ENCODE measurements around the gene PPM1H.
"Not testable (repeated sequence)": the region's sequence is repeated elsewhere in the genome, so short reads cannot be mapped to it uniquely, and the experiment has no call there.

PPM1H gene

DNA sequence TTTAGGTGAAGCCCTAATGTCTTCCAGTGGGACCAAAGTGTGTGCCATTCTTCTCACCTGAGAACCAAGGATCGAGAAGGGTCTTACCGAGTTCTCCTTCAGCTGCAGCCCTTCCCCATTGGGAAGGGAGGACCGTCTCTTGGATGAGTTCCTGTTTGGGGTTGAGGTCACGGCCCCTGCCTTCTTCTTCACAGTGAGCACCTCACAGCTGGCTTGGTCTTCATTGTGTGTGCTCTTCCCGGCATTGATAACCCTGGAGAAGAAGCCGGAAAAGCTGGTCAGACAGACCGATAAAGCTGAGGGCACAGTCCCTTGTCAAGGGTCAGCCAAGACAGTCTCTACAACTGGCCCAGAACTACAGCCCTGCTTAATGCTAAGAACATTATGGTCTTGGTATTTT is 102.9 kb downstream of the PPM1H start:
- DNase-seq = no peak

DNA sequence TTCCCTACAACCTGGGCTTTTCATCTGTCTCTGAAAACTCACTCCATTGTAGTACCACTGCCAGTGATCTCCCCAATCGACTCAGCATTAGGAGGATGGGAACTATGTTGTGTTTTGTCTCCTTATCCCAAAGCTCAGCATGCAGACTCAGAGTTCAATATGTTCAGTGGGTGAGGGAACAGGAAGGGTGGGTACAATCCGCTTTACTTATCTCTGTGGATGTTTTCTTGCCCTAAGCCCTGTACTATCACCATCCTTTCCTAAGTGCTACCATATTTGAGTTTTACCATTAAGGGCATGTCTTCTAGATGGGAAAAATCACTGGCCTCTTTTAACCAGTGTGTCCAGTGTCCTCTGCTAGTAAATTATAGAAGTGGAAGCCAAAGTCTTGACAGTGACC is 107.1 kb downstream of the PPM1H start:
- DNase-seq = no peak

DNA sequence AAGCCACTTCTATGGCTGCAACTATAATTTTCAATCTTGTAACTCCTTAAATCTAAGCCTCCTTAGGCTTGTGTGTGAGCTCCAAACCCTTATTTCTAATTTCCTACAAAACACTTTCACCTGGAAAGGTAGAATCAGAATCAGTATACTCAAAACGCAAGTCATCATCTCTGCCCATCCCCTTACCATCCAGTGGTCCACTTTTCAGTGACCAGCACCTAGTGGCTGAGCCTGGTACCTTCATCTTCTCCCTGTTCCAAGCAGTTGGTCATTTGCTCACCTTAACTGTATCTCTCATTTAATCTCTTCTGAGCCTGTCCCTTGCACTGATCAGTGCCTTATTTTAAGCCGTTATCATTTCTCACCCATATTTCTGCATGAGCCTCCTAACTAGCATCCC is 107.9 kb downstream of the PPM1H start:
- no peak for DNase-seq

DNA sequence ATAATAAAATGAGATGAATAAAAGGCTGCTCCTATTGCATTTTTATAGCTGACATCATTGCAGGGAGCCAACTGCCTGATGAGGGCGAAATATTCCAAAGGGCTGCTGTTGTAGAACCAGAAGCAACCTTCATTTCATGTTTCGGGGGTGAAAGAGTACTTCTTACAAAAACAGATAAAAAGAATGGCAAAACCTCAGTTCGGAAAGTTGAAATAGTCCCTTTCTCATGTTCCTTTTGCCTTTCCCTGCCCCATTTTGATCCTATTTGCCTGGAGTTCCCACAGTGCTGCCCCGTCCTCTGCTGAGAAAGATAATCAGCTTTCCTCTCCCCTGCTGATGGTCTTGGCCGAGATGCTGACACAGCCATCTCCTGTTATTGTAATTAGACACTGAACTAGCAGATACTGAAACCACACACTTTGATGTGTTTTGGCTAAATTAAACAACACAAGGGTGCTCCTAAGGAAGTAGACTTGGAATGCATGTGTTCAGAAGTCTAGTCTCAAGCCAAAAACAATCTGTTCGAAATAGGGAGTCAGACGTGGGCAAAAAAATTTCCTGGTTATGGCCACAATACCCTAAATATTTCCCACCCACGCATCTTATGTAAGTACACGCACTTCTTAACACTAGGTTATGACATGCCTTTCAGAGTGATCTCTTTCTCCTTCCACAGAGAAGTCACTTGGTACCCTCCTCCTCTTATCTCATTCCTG is 117.2 kb downstream of the PPM1H start:
- no peak for DNase-seq

DNA sequence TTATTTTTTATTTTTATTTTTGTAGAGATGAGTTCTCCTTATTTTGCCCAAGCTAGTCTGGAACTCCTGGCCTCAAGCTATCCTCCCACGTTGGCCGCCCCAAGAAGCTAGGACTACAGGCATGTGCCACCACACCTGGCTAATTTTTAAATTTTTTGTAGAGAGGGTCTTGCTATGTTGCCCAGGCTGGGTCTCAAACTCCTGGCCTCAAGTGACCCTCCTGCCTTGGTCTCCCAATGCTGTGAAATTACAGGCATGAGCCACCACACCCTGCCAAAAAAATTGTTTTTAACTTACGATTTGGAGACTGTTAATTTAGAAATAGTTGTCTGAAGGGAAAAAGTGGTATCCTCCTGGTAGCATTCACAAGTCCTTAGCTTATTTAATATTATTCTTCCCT is 120.7 kb downstream of the PPM1H start:
- no peak for DNase-seq

DNA sequence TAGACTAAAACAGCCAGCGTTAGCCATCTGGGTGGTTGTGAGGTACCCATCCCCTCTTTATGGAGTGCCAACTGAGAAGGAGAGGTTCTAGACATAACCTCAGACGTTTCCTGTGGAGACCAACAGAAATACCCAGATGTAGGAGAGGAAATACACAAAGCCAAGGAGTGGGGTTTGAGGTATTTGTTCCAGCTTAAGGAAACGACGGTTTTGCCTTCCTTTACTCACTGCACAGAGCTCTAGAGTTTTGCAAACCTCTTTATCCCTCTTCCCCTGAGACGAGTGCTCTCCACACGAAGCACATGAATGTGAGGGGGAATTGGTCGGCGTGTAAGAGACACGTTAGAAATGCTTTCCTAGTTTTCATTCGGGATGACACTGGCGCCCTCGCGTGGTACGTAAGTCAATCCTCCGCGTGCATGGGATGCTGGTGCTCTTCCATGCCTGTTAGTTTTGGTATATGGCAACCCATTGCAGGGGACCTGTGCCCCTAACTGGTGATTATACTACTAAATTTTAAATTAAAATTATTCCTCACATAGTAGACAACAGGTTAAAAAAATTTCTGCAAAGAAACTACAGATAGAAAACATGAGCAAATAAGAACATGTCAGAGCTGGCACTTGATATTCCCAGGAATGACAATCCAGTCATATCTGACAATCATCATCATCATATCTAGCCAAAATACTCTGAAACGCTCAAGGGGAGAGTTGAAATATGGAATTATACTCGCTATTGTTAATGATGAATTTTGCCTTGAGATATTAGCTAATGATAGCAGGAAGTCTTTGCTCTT is 121.7 kb downstream of the PPM1H start:
- DNase-seq = peak; percentile 20 to 24

DNA sequence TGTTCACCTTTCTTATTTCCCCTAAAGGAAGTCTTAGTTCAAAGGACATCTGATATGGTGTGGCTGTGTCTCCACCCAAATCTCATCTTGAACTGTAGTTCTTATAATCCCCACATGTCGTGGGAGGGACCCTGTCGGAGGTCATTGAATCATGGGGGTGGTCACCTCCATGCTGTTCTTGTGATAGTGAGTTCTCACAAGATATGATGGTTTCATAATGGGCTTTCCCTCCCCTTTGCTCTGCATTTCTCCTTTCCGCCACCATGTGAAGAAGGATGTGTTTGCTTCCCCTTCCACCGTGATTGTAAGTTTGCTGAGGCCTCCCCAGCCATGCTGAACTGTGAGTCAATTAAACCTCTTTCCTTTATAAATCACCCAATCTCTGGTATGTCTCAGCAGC is 123.5 kb downstream of the PPM1H start:
- not testable (repeated sequence) for DNase-seq

DNA sequence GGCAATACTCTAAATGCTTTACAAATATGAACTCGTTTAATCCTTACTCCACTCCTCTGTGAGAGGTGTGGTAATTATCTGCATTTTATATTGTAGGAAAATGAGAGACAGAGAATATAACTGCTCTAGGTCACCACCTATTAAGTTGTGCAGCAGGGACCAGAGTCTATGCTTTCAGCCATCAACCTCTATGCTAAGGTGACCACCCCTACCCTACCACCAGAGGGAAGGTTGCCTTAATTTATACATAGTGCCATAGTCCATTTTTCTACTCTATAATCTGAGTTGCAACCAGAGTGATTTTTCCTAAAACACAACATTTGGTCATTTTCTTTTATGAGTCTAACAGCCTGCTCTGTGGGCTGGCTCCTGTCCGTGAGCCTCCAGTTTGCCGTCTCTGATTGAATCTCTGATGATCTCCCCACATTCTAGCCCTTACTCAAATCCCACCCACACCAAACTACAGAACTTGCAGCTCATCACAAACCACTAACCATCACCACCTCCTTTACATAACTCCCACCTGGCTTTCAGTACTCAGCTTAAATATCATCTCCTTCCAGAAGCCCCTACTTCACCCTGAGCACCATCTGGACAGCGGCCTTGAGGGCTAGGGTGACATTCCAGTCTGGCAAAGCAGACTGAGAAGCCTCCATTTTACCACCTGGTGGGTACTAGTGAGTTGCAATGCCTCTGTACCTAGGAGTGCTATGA is 126.6 kb downstream of the PPM1H start:
- DNase-seq = no peak

DNA sequence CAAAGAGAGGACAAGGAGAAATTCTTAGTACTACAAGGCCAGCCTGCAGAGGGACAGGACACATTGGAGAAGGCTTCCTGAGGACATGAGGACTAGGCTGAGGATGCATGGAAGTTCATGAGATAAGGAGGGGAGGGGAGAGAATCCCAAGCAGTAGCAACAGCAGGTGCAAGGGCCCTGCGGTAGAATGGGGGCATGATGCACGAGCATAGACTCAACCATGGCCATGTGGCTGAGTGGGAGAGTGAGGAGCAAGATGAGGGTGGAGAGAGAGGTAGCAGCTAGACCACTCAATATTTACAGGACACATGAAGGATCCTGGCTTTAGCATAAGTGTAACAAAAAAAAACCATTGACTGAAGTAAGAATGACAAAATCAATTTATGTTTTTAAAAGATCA is 128.1 kb downstream of the PPM1H start:
- no peak for DNase-seq

DNA sequence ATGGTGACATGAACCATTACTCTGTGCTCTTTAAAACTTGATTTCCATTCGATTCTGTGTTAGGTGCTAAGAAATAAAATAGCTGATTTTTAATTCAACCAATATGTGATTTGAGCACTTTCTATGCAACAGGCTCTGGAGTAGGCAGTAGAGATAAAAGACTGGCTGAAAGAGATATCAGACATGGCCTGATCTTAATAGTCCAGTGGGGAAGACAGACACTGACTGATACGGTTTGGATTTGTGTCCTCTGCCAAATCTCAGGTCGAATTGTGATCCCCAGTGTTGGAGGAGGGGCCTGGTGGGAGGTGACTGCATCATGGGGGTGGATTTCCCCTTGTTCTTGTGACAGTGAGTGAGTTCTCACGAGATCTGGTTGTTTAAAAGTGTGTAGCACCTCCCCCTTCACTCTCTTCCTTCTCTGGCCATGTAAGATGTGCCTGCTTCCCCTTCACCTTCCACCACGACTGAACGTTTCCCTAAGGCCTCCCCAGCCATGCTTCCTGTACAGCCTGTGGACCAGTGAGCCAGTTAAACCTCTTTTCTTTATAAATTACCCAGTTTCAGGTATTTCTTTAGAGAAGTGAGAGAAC is 128.6 kb downstream of the PPM1H start:
- no peak for DNase-seq

DNA sequence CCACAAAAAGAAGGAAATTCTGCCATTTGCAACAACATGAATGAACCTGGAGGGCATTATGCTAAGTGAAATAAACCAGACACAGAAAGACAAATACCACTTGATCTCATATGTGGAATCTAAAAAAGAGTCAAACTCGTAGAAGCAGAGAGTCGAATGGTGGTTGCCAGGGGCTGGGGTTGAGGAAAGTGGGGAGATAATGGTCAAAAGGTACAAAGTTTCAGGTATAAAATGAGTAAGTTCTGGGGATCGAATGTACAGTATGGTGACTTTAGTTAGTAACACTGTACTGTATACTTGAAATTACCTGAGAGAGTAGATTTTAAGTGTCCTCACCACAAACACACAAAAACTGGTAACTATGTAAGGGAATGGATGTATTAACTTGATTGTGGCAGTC is 129.4 kb downstream of the PPM1H start:
- DNase-seq = no peak

DNA sequence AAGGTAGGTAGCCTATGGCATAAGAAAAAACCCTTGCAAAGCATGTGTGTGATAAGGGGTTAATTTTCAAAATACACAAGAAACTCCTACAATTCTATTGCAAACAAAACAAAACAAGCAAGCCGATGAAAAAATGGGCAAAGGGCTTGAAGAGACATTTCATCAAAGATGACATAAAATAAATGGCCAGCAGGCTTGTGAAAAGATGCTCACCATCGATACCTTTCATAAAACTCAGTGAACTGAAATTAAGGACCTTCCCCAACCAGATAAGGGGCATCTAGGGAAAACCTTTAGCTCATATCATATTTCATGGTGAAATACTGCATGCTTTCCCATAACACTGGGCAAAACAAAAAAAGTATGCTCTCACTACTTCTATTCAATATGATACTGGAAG is 131.2 kb downstream of the PPM1H start:
- no peak for DNase-seq

DNA sequence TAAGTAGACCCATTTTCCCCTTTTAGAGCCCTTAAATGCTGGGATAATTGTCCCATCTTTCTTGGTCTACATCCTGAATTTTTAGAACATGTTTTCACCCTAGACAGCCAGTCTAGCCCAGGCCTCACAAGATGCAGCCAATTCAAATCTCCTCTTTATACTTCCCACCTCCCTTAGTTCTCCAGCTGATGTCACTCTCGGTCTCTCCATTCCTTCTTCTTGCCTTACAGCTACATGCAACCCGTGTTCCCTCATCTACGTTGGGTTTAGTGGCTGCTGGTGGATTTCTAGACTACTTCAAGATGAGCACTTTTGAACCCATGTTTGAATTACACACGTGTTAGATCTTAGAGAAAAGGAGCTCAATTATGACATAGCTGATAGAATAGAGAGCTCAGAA is 132.0 kb downstream of the PPM1H start:
- DNase-seq = no peak

DNA sequence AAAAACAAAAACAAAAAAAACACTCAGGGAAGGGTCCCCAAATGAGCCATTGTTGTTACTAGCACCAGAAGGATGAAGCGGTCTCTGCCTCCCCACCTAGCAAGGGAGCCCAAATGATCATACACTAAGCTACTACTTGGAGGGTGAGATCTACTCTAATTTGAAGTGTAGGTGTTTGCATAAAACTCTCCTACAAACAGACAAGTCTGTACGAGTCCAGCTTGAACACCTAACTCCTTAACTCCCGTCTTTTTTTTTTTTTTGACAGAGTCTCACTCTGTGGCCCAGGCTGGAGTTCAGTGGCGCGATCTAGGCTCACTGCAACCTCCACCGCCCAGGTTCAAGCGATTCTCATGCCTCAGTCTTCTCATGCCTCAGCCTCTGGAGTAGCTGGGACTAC is 132.6 kb downstream of the PPM1H start:
- DNase-seq = no peak

DNA sequence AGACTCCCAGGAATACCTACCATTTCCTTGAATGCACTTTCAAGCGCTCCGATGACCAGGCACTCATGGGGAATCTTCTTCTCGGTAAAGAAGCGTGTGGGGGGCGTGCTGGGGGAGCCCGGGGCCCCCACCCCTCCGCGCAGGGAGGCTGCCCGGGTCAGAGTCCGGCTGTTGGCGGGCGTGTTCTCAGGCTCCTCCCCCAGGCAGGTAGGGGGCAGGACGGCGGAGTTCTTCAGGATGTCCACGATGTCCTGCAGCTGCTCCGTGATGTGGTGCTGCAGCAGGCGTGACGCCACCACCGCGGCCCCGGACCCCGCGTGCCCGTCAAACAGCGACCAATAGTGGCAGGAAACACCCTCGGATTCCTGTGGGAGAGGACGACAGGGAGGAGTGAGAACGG is 133.2 kb downstream of the PPM1H start:
- DNase-seq = no peak

DNA sequence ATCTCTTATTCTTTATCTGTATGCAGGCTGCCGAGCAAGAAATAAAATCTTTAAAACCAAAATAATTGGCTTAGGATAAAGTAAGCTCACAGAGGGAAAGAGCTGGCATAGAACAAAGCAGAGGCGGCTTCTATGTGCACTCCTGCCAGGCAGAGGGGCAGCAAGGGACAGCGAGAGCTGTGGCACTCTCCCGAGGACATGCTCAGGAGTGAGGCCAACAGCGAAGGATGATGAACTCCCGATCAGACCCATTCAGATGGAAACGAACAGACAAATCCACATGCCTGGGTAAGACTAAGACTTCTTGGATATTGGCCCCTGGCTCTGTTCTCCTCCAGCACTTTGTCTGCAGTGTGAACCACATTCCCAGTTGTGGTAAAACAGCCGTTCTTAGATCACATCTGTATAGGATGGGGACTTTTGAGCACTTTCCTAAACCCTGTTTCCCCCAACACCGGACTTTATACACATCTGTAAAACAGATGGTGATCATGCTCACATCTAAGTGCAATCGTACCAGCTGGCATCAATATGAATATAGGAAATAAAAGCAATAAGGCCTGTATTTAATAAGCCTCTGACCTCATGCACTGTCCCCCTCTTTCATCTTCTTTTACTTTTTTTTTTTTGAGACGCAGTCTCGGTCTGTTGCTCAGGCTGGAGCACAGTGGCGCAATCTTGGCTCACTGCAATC is 134.1 kb downstream of the PPM1H start:
- no peak for DNase-seq

DNA sequence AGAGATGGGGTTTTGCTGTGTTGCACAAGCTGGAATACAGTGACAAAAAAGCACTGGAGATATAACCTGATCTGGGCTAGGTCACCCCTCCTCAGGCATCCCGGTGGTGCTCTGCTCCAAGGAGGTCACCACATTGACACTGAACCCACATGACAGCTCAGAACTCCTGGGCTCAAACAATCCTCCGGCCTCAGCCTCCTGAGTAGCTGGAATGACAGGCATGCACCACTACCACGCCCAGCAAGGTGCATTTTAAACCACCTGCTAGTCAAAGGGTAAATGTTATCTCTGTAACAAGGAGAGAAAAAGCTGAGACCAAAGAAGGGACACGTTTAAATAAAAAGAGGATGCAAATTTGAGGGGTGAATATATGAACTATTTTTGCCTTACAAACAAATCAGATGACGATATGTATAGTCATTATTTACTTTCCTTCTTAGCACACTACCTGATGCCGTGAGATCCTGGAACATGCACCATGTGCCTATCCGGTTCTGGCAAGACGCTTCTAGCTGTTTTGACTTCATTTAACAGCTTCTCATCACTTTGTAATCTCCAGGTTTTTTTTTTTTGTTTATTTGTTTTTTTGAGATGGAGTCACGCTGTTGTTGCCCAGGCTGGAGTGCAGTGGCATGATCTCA is 135.1 kb downstream of the PPM1H start:
- DNase-seq = no peak

DNA sequence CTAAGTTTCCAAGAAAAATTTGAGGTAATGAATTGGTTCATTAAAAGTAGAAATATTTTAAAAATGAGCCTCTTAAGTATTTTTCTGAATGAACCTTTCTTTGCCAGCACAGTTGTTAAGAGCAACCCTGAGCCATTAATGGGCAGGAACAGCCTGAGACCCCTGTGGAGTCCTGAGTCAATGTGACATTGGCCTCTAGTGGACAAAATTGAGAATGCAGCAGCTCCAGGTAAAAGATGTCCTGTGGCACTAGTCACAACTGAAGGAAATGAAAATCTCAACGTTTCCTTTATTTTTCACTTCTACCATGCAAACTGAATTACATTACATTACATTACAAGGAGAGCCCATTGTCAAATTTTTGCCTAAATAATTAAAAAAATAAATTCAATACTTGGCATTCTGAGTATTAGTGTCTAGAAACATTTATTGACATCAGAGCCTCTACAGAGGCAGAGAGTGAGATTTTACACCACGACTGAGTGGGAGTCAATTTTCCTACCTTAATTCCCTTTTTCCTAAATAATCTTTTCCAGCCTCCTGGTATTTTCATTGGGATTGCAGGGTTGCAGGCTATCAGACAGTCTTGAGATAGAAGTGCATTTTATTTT is 135.7 kb downstream of the PPM1H start:
- peak; percentile 57 for DNase-seq

DNA sequence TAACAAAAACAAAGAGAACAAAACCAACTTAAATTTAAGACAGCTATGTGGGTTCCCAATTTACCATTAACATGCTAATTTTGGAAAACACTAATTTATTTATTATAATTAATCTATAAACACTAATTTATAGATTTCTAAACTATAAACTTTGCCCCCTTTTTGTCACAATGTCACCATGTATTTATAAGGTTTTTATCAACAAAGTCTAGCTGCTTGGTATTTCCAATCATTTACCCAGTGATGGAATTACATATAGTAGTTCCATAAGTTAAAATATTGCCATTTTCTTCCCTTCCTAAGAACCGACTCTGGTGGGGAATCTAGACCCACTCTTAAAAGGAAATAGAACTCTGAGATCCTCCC is 140.7 kb downstream of the PPM1H start:
- DNase-seq = no peak

DNA sequence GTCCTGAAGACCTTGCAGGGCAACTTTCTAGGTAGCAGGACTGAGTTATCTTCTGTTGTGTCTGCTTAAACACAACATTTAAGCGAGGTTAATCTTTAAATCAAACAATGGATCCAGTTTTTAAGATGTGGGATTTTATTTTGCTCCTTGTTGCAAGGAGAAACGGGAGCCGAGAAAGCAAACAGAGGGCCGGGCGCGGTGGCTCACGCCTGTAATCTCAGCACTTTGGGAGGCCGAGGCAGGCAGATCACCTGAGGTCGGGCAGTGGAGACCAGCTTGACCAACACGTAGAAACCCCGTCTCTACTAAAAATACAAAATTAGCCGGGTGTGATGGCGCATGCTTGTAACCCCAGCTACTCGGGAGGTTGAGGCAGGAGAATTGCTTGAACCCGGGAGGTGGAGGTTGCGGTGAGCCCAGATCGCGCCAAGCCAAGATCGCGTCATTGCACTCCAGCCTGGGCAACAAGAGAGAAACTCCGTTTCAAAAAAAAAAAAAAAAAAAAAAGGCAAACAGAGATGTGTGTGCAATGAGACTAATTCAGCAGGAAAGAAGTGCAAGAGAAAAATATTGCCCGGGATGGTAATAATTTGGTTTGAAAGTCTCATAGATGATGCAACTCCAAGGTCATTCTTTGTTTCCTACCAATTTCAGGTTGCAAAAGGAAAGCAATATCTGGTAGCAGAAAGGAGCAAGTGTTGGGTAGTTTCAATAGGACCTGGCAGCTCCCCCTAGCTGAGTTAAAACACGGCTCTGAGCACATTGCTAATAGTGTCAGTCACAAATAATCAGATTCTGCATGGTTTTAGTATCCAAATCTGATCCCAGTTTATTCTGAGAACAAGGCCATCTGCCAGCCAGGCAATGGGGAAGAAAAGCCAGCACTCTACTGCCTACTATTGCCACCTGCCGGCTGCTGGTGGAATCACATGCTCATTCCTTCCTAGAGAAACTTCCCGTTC is 141.4 kb downstream of the PPM1H start:
- peak; percentile 72 to 73 for DNase-seq

All from stimulated activated CD4-positive, alpha-beta T cell treated with anti-CD3 and anti-CD28 coated beads, Interleukin-2, amount 100 ng/mL, for 48 hours (primary cell).